Prostate gland (tissue), 2 donors: ENCODE results near the gene PTMA.

Source experiments
- CTCF ChIP-seq, 4 experiments: fragments of 200-600 bp in 2 of 4; fragments of 450-650 bp in 2 of 4; sonication (generic) in 2 of 4; IDR thresholded peaks; 1 replicate in 3 of 4; 2 replicates in 1 of 4; pipeline ENCODE4 v1.5.1; 2016 to 2019; ENCODE audit warnings: antibody characterized with exemption in 4 of 4, mild to moderate bottlenecking in 2 of 4, moderate library complexity in 2 of 4
- POLR2A ChIP-seq: fragments of 450-650 bp; IDR thresholded peaks from one replicate; pipeline ENCODE4 v1.6.1; 2016; ENCODE audit warnings: antibody characterized with exemption, mild to moderate bottlenecking
- POLR2AphosphoS5 ChIP-seq: sonication (generic); formaldehyde crosslinking; IDR thresholded peaks from one replicate; pipeline ENCODE4 v1.6.1; 2017; ENCODE audit warnings: antibody characterized with exemption

DNA sequence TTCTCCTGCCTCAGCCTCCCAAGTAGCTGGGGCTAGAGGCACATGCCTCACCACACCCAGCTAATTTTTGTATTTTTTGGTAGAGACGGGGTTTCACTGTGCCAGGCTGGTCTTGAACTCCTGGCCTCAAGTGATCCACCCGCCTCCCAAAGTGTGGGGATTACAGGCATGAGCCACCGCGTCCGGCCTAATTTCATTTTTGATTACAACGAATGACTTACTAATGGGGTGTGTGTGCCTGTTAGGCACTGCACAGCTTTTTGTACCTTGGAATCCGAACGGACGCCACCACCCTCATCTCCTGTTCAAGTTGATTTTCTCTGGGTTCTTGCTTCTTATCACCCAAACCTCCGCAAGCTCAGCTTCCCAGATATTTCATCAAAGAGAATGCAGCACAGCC lies 17.2 kb downstream of the PTMA start:
- no peak for TF ChIP-seq POLR2AphosphoS5
- no peak for TF ChIP-seq CTCF (IDR thresholded peaks at IDR 0.05)
- TF ChIP-seq POLR2A = no peak
